H9 (cell line): Measurements from ENCODE around the gene DPF3. TPM values are rescaled to one million over a fixed set of nuclear protein-coding genes. Genes with fewer than 3 reads are reported as not detected.

ENCODE experiments used
- DNase-seq: peaks from one replicate; pipeline ENCODE4 v3.0.0-alpha.2; 2017
- H2AFZ ChIP-seq: one replicate; pipeline ENCODE4 v1.6.1; 2013; ENCODE audit warnings: mild to moderate bottlenecking, low read length, control low read depth, moderate library complexity
- H2AK5ac ChIP-seq: 2 replicates; pipeline ENCODE4 v1.6.1; 2013; ENCODE audit warnings: low read length, control low read depth, mixed read lengths; ENCODE audit not compliant: insufficient read length
- H2BK120ac ChIP-seq: one replicate; pipeline ENCODE4 v1.6.1; 2013; ENCODE audit warnings: low read depth, mild to moderate bottlenecking, low read length, control low read depth, inconsistent platforms; ENCODE audit not compliant: poor library complexity, severe bottlenecking
- H2BK12ac ChIP-seq: 2 replicates; pipeline ENCODE4 v1.6.1; 2013; ENCODE audit warnings: low read length, control low read depth, mixed read lengths, low read depth; ENCODE audit not compliant: insufficient read length
- H2BK15ac ChIP-seq: 2 replicates; pipeline ENCODE4 v1.6.1; 2013; ENCODE audit warnings: low read depth, low read length, control low read depth
- H2BK20ac ChIP-seq: one replicate; pipeline ENCODE4 v1.6.1; 2013; ENCODE audit warnings: low read depth, mild to moderate bottlenecking, low read length, control low read depth, inconsistent platforms; ENCODE audit not compliant: poor library complexity, severe bottlenecking
- H2BK5ac ChIP-seq: 2 replicates; pipeline ENCODE4 v1.6.1; 2013; ENCODE audit warnings: low read length, control low read depth, mixed read lengths; ENCODE audit not compliant: insufficient read length
- H3K14ac ChIP-seq: 2 replicates; pipeline ENCODE4 v1.6.1; 2013; ENCODE audit warnings: low read length, control low read depth; ENCODE audit not compliant: insufficient read depth
- H3K18ac ChIP-seq: 2 replicates; pipeline ENCODE4 v1.6.1; 2013; ENCODE audit warnings: low read depth, mild to moderate bottlenecking, mixed read lengths, low read length, control low read depth; ENCODE audit not compliant: insufficient read length
- H3K23ac ChIP-seq: 2 replicates; pipeline ENCODE4 v1.6.1; 2013; ENCODE audit warnings: low read length, control low read depth, mixed read lengths, low read depth; ENCODE audit not compliant: insufficient read length
- H3K23me2 ChIP-seq: 2 replicates; pipeline ENCODE4 v1.6.1; 2013; ENCODE audit warnings: low read depth, mild to moderate bottlenecking, mixed read lengths, low read length, control low read depth; ENCODE audit not compliant: insufficient read length, poor library complexity, severe bottlenecking
- H3K27ac ChIP-seq: 2 replicates; pipeline ENCODE4 v1.5.1; 2013; ENCODE audit warnings: low read length, control low read depth, mixed read lengths, low read depth; ENCODE audit not compliant: insufficient read length
- H3K27me3 ChIP-seq: 2 replicates; pipeline ENCODE4 v1.6.1; 2013; ENCODE audit warnings: low read length, control low read depth, inconsistent platforms; ENCODE audit not compliant: insufficient read depth
- H3K4ac ChIP-seq: 2 replicates; pipeline ENCODE4 v1.6.1; 2013; ENCODE audit warnings: low read depth, mild to moderate bottlenecking, control low read depth, inconsistent platforms, low read length, moderate library complexity
- H3K4me1 ChIP-seq: 2 replicates; pipeline ENCODE4 v1.6.1; 2013; ENCODE audit warnings: low read length, control low read depth, inconsistent platforms; ENCODE audit not compliant: insufficient read depth
- H3K4me2 ChIP-seq: 2 replicates; pipeline ENCODE4 v1.6.1; 2013; ENCODE audit warnings: low read length, control low read depth, mixed read lengths; ENCODE audit not compliant: insufficient read length, insufficient read depth
- H3K56ac ChIP-seq: 2 replicates; pipeline ENCODE4 v1.6.1; 2013; ENCODE audit warnings: low read depth, mild to moderate bottlenecking, mixed read lengths, low read length, control low read depth; ENCODE audit not compliant: insufficient read length
- H3K79me1 ChIP-seq: 2 replicates; pipeline ENCODE4 v1.6.1; 2013; ENCODE audit warnings: low read depth, mild to moderate bottlenecking, moderate library complexity, low read length, control low read depth, inconsistent platforms; ENCODE audit not compliant: insufficient read depth, poor library complexity, severe bottlenecking
- H3K79me2 ChIP-seq: 2 replicates; pipeline ENCODE4 v1.6.1; 2013; ENCODE audit warnings: low read length, control low read depth, inconsistent platforms; ENCODE audit not compliant: insufficient read depth
- H3K9ac ChIP-seq: 2 replicates; pipeline ENCODE4 v1.6.1; 2013; ENCODE audit warnings: low read length, control low read depth, mixed read lengths; ENCODE audit not compliant: insufficient read length; ENCODE audit errors: extremely low read depth
- H3K9me3 ChIP-seq: one replicate; pipeline ENCODE4 v1.6.1; 2013; ENCODE audit warnings: low read depth, low read length, inconsistent platforms; ENCODE audit not compliant: control insufficient read depth
- H3T11ph ChIP-seq: one replicate; pipeline ENCODE4 v1.6.1; 2013; ENCODE audit warnings: mild to moderate bottlenecking, low read length, control low read depth, inconsistent platforms
- H4K20me1 ChIP-seq: one replicate; pipeline ENCODE4 v1.6.1; 2013; ENCODE audit not compliant: control insufficient read depth, insufficient read length, insufficient read depth
- H4K5ac ChIP-seq: 2 replicates; pipeline ENCODE4 v1.6.1; 2013; ENCODE audit warnings: low read depth, mild to moderate bottlenecking, mixed read lengths, low read length, control low read depth; ENCODE audit not compliant: insufficient read length
- H4K8ac ChIP-seq: replicated peaks from 2 replicates; pipeline ENCODE4 v1.6.1; 2013; ENCODE audit warnings: low read length, control low read depth, mixed read lengths, low read depth; ENCODE audit not compliant: insufficient read length
- H4K91ac ChIP-seq: 2 replicates; pipeline ENCODE4 v1.6.1; 2013; ENCODE audit warnings: low read depth, mild to moderate bottlenecking, moderate library complexity, mixed read lengths, low read length, control low read depth; ENCODE audit not compliant: insufficient read length
- H3K27ac Mint-ChIP-seq, 3 experiments: 2 replicates in 2 of 3; 3 replicates in 1 of 3; pipeline ENCODE4 v1.8.0; 2020 to 2021; ENCODE audit warnings: mixed read lengths in 3 of 3, mild to moderate bottlenecking in 1 of 3, moderate library complexity in 1 of 3
- H3K27me3 Mint-ChIP-seq: 2 replicates; pipeline ENCODE4 v1.8.0; 2021; ENCODE audit warnings: low read depth, mild to moderate bottlenecking, moderate library complexity, mixed read lengths
- H3K36me3 Mint-ChIP-seq, 3 experiments: 2 replicates in 2 of 3; 3 replicates in 1 of 3; pipeline ENCODE4 v1.8.0; 2020 to 2021; ENCODE audit warnings: low read depth in 3 of 3, mixed read lengths in 3 of 3; ENCODE audit not compliant: insufficient read depth in 1 of 3
- H3K4me1 Mint-ChIP-seq, 2 experiments: 2 replicates each; pipeline ENCODE4 v1.8.0; 2020; ENCODE audit warnings: mixed read lengths in 2 of 2
- H3K4me3 Mint-ChIP-seq, 2 experiments: 2 replicates in 1 of 2; 3 replicates in 1 of 2; pipeline ENCODE4 v1.8.0; 2020 to 2021; ENCODE audit warnings: mild to moderate bottlenecking in 2 of 2, mixed read lengths in 2 of 2, moderate library complexity in 1 of 2
- H3K9me3 Mint-ChIP-seq, 2 experiments: 2 replicates in 1 of 2; 3 replicates in 1 of 2; pipeline ENCODE4 v1.8.0; 2020; ENCODE audit warnings: mild to moderate bottlenecking in 2 of 2, mixed read lengths in 2 of 2, moderate library complexity in 1 of 2
- CTCF ChIP-seq: fragments of 200-600 bp; sonication (generic); conservative IDR thresholded peaks from 3 replicates; pipeline ENCODE4 v1.8.0; 2021; ENCODE audit warnings: antibody characterized with exemption, mild to moderate bottlenecking
- WGBS: extraction: QIAGEN DNeasy Blood & Tissue Kit; methylation state at CpG from one replicate; pipeline ENCODE4 v1.1.7; 2013; ENCODE audit warnings: missing lambda C conversion rate, low lambda C conversion rate, mixed read lengths; ENCODE audit not compliant: insufficient read length; ENCODE audit errors: extremely low coverage; 5-methylcytosine and 5-hydroxymethylcytosine counted together
- total RNA-seq: library from RNA; stranded (reverse); gene quantifications from 2 replicates; pipeline ENCODE4 v1.2.1, GENCODE V29; 2021

Gene DPF3
- total RNA-seq, 1 experiment from 2014 or later, result not detected

GRCh38 chr14:72782817-72783216 lies 111.1 kb downstream of the DPF3 start:
- Histone ChIP-seq H3K4ac (no peak overlapping the region), H3K79me2 (no peaks in the 10 kb centered on the region), H4K91ac (no peak overlapping the region), H3K27ac (no peak overlapping the region), H2BK120ac (no peak overlapping the region), H2AK5ac (no peak overlapping the region), H3K23ac (no peak overlapping the region), H3K79me1 (no peaks in the 10 kb centered on the region), H4K8ac (no peak overlapping the region), H3T11ph (no peak overlapping the region), H3K9me3 (peaks cover 4% of the 10 kb centered on the region), H3K27me3 (no peaks in the 10 kb centered on the region), H4K5ac (no peak overlapping the region), H3K18ac (no peak overlapping the region), H3K23me2 (no peaks in the 10 kb centered on the region), H2BK12ac (no peak overlapping the region), H3K4me1 (no peaks in the 10 kb centered on the region), H2BK15ac (no peak overlapping the region), H2BK5ac (no peak overlapping the region), H3K56ac (no peak overlapping the region), H3K4me2 (no peak overlapping the region), H4K20me1 (no peaks in the 10 kb centered on the region), H2BK20ac (no peak overlapping the region), H2AFZ (no peak overlapping the region), H3K9ac (no peak overlapping the region), H3K14ac (no peak overlapping the region)
- no peak overlapping the region for H3K27ac Mint-ChIP-seq
- no peaks in the 10 kb centered on the region; the same call in 1 of the 2 replicates for H3K27me3 Mint-ChIP-seq
- DNase-seq, result no peak
- H3K36me3 Mint-ChIP-seq, result peaks cover 0 to under 1% (median 0%) of the 10 kb centered on the region in 3 experiments; a peak in 1 of 7 replicates
- no peak for TF ChIP-seq CTCF
- H3K9me3 Mint-ChIP-seq, result peaks cover 3 to 6% of the 10 kb centered on the region in 2 experiments; a peak in 2 of 5 replicates
- no peak overlapping the region for H3K4me3 Mint-ChIP-seq
- H3K4me1 Mint-ChIP-seq, result peaks cover 7 to 9% of the 10 kb centered on the region in 2 experiments; a peak in 2 of 4 replicates
- WGBS, result no CpG with 5 or more reads among the region's 2 CpGs
